DMS114 treated with DMSO at 0.1 percent for 48 hours (cell line): ENCODE results near the gene ROPN1L.

ENCODE experiments used
- DNase-seq: peaks from one replicate; lab custom pipeline; 2025; ENCODE audit not compliant: unreplicated experiment; lab: John Stamatoyannopoulos, UW

Gene ROPN1L

GRCh38 chr5:10427201-10427600 lies 14.5 kb upstream of the ROPN1L start:
- no peak for DNase-seq

GRCh38 chr5:10427978-10428377 lies 13.7 kb upstream of the ROPN1L start:
- DNase-seq, result no peak

GRCh38 chr5:10431415-10431814 lies 10.3 kb upstream of the ROPN1L start:
- no peak for DNase-seq

GRCh38 chr5:10432059-10433008 lies 9.3 kb upstream of the ROPN1L start:
- DNase-seq, result no peak

GRCh38 chr5:10434392-10434791 lies 7.3 kb upstream of the ROPN1L start:
- no peak for DNase-seq

- DNase-seq, result no peak
Measured at GRCh38 chr5:10438301-10438700, 3.4 kb upstream of the ROPN1L start.

- no peak for DNase-seq
Measured at GRCh38 chr5:10439692-10440091, 2.0 kb upstream of the ROPN1L start.

- no peak for DNase-seq
Measured at GRCh38 chr5:10440367-10440990, 1.2 kb upstream of the ROPN1L start.

- DNase-seq, result no peak
Measured at GRCh38 chr5:10441992-10442435, 335 bp downstream of the ROPN1L start.

- DNase-seq, result no peak
Measured at GRCh38 chr5:10442576-10442975, 897 bp downstream of the ROPN1L start.

- no peak for DNase-seq
Measured at GRCh38 chr5:10445352-10445751, 3.7 kb downstream of the ROPN1L start.

- no peak for DNase-seq
Measured at GRCh38 chr5:10446490-10446889, 4.8 kb downstream of the ROPN1L start.

- DNase-seq, result no peak
Measured at GRCh38 chr5:10447041-10447440, 5.4 kb downstream of the ROPN1L start.

- no peak for DNase-seq
Measured at GRCh38 chr5:10448754-10449360, 7.2 kb downstream of the ROPN1L start.

- DNase-seq, result no peak
Measured at GRCh38 chr5:10451137-10451824, 9.6 kb downstream of the ROPN1L start.

- peak; percentile 77 for DNase-seq
Measured at GRCh38 chr5:10452768-10453331, 11.2 kb downstream of the ROPN1L start.

- DNase-seq, result no peak
Measured at GRCh38 chr5:10453545-10453944, 11.9 kb downstream of the ROPN1L start.

- DNase-seq, result no peak
Measured at GRCh38 chr5:10454591-10455276, 13.1 kb downstream of the ROPN1L start.

GRCh38 chr5:10455277-10455670 lies 13.6 kb downstream of the ROPN1L start:
- no peak for DNase-seq
